Stimulated activated CD8-positive, alpha-beta memory T cell treated with anti-CD3 and anti-CD28 coated beads, Interleukin-4, amount 100 ng/mL, for 1 hour (primary cell): ENCODE measurements around the gene SH3BP4.
"Not testable (repeated sequence)": the region's sequence is repeated elsewhere in the genome, so short reads cannot be mapped to it uniquely, and the experiment has no call there.

Experiments
- DNase-seq, 2 donors: peaks; one replicate each; pipeline ENCODE4 v3.0.0-alpha.2; 2020; ENCODE audit warnings: low read depth in 2 of 2, low spot score in 1 of 2

SH3BP4 gene

DNA sequence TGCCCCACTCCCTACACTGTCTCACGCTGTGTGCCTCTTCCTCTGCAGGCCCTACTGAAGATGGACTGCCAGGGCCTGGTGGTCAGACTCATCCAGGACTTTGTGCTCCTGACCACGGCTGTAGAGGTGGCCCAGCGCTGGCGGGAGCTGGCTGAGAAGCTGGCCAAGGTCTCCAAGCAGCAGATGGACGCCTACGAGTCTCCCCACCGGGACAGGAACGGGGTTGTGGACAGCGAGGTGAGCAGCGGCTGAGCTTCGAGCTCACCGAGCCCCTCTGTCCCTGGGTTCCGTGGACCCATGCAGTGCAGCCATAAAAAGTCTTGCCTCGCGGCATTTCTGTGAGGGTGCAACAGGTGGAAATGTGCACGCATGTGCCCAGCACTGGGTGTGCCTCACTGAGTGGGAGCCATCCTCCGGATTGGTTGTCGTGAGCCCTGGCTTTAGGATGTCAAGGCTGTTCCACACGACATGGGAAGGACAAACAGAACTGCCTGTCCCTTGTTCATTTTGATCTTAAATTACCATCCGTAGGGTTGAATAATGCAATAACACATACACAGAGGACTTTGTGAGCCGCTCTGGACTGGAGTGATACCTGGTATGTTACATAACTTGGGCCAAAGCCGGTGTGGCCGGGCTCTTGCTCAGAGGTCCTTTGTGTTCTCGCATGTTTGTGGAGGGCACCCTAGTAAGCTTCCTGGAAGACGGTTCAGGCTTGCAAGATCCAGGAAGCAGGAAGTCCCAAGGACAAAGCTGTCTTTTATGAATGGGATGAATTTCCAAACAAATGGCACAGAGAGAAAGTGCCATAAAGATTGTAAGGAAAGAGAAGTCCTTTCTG, 100.9 kb downstream of the SH3BP4 start:
- no peak for DNase-seq

DNA sequence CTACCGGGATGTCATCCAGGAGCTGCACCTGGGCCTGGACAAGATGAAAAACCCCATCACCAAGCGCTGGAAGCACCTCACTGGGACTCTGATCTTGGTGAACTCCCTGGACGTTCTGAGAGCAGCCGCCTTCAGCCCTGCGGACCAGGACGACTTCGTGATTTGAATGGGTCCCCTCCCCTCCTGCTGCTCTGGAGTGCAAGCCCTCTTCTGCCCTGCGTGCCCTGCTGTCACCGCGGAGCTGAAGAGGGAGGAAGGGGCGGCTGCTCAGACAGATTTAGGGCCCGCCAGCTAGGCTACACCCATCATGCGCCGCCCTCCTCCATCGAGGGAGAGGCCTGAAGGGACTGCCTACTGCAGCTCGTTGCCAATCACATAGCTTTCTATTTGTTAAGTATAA, 101.8 kb downstream of the SH3BP4 start:
- no peak for DNase-seq

DNA sequence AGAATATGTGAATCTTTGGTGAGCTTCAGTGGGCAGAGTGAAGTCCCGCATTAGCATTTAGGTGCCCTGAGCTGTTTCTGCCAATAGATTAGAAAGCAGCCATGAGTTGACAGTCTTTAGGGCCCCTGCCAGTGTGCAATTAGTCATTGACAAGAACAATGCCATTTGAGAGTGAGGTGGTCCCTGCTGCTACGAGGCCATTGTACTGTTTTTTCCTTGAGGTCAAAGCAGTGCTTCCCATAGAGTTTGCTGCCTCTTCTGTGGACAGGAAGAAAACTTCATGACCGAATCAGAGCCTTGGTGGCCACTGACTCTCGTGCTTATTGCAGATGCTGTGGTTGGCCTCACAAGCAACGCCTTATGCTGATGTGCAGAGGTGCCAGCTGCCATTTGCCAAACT, 102.7 kb downstream of the SH3BP4 start:
- DNase-seq, result no peak

DNA sequence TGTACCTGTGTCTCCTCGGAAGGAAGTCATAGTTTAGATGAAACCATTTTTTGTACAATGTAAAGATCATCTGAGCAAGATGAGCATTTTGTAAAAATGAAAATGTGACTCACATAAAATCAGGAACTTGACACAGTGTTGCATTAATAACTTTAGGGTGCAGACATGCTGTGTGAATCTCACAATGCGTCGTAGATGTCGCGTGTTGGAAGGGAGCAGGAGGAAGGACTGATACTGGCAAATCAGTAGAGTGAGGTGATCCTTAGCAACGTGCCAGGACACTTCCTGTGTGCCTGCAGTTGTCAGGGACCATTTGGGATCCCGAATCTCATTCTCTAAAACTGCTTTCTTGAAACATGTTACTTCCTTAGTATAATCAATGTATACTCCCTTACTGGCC, 103.1 kb downstream of the SH3BP4 start:
- DNase-seq, result no peak

DNA sequence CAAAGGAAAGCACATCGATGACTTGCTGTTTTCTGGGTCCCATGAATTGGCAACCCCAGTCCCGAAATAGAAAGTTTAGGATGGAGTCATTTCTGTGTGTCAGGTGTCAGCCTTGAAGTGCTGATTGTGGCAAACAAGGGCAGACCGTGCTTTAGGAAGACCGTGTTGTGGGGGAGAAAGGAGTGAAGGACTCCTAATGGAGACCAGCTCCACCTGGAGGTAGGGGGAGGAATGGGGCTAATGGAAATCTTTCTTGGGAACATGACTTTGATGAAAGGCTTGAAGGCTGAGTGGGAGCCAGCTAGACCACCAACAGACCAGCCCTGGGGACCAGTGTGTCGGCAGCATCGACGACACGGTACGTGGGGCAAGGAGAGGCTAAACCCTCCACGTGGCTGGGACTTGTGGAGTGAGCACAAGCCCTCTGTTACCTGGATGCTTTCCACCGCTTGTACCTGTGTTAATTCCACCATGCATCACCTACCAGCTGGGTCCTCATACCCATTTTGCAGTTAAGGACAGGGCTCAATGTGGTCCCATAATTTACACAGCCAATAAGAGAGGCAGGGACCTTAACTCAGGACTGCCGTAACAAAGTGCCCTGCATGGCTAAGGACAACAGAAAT, 104.2 kb downstream of the SH3BP4 start:
- DNase-seq, result no peak

DNA sequence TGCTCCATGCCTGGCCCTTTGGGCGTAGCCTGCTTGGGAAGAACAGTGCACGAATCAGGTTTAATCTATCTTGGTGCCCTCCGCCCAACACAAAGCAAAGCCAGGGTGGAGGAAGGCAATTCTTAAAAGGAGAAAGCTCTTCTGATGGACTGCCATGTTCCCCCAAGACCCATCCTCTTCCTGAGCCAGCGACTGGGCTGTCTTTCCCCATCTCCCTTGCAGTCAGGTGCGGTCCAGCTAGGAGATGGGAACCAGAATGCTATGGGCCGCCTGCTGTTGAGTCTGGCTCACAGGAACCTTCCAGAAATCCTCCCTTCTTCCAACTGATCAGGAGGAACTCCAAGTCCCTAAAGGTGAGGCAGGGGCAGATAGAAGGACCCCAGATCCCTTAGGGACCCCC, 105.0 kb downstream of the SH3BP4 start:
- no peak for DNase-seq

DNA sequence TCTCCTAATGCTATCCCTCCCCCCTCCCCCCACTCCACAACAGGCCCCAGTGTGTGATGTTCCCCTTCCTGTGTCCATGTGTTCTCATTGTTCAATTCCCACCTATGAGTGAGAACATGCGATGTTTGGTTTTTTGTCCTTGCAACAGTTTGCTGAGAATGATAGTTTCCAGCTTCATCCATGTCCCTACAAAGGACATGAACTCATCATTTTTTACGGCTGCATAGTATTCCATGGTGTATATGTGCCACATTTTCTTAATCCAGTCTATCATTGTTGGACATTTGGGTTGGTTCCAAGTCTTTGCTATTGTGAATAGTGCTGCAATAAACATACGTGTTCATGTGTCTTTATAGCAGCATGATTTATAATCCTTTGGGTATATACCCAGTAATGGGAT, 105.8 kb downstream of the SH3BP4 start:
- DNase-seq, result not testable (repeated sequence)

DNA sequence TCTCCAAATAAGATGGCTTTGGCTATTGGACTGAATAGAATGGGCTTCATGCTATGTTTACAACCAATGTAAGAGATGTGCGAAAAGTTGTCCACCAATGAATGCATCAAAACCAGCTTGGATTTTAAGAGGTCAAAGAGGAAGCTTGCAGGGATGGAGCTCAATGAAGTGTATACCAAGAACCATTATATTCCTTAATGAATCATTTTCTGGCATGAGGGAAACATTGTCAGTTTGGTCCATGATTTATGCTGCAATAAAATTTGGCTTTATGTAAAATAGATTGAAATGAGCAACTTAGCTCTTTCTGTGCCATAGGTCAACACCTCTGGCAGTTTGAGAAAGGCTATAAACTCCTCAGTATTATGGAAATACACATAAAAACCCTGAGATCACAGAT, 107.3 kb downstream of the SH3BP4 start:
- DNase-seq, result no peak

DNA sequence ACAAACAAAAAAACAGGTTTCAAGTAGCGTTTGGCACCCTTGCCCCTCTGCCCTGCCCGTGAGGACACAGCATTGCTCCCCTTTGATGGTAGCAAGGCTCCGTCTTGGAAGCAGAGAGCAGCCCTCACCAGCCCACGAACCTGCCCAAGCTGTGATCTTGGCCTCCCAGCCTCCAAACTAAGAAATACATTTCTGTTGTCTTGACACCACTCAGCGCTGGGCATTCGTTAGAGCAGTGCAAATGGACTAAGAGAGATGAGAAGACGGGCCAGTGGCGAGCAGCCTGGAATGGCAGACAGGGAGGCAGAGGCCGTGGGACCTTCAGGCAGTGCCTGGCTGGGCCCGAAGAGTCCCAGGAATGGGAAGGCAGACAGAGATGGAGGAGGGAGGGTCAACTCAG, 109.8 kb downstream of the SH3BP4 start:
- no peak for DNase-seq

DNA sequence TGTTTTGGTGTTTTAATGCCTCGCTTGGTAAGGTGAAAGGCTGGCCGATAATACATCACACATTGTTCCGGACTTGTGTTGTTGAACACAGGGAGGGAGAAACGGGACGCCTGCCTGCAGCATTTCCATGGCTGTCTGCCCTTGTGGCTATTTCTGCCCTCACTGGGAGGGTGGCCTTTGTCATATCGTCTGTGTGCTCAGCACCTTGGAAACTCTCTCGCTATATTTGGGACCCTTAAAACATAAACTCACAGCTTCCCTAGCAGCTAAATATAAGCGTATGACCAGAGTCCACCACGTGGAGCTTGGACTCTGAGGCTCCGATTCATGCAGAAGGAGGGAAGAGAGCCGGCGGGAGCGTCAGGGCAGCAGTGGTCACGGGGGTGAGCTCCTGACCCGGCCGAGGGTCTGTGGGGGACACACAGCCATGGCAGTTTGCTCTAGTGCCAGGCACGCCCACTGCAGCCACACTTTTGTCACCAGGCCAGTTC, 111.7 kb downstream of the SH3BP4 start:
- no peak for DNase-seq

DNA sequence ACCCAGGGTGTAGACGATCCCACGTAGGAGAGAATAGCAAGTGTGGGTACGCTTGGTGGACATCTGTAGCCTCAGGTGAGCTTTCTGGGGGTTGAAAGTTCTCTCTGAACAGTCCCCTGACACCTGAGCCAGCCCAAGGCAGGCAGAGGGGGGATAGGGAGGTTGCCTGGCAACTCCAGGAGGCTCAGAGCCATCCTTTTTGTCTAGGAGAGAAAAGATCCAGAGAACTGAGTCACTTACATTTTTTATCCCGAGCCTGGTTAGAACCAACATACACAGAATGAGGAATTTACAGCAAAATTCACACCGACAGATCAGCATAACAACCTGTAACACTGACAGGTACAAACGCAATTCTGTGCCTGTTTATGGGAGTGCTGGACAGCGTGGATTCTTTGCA, 113.2 kb downstream of the SH3BP4 start:
- DNase-seq, result no peak

DNA sequence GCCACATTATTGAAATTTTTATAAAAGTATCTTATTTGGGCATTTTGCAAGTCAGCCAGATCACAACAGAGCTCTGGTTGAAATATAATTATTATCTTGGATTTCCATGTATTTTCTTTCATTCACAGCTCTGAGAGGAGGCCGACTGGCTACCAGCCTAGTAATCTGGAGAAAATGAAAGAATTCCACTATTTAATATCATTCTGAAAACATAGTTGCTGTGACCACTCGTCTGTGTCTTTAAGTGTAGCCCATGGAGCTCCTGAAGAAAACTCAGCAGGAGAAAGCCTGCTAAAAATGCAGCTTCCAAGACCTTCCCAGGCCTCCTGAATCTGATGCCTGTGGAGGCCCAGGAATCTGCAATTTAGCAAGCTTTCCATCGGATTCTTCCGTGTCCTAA, 114.7 kb downstream of the SH3BP4 start:
- no peak for DNase-seq

DNA sequence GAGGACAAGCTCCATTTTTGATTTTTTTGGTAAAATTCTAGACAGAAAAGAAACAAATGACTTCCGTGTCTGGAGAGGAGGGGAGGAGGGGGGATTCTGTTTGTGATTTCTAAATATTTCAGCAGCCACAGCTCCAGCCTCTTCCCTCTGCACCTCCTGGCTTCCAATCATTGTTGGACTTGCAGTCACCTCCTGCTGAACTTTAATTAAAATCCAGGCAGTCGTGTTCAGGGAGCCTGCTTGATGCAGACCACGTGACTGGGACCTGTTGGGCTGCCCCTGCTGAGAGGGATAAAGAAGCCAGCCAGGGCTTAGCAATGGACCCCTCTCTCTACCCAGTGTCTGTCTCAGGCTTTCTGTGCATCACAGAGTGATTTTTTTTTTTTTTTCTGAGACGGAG, 115.1 kb downstream of the SH3BP4 start:
- no peak for DNase-seq

DNA sequence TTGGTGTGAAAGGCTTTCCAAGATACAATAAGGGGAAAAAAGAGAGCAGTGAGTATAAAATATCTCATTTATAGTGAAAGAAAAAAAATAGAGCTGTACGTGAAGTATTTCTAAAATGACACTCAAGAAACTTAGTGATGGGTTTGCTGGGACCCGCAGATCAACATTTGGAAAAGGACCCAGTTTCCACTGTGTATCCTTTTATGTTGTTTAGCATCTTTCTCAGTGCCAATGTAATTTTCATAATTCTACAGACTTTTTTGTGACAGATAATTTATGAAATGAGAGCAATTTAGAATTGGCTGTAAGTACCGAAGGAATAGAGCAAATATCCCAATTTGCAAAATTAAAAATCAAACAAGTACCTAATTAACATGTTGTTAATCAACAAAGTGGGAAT, 116.9 kb downstream of the SH3BP4 start:
- no peak for DNase-seq

DNA sequence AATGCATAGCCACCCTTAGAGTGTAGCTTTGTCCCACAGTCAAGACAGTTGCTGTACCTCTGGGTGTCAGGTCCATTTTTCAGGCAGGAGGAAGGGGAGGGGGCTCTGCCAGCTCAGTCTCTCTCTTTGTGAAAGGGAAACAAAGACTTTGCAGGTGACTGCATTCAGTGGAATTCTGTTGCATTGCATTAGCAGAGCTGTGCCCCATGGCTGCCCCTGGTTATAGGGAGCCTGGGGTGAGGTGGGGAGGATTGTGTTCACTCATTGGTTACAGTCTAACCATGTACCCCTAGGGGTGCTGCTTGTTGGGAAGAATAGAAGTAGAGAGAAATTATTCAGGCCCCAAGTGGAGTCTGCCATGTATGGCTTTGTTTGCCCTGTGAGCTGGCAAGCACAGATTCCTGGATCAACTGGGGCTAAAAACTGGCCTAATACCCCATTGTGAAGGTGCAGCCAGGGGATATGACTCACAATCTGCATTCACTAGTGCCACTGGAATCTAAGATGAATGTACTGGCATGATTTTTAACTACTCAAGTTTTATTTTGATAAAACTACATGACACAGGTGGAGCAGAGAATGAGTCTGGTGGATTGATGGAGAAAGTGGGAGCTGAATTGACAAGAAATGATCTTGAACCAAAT, 118.4 kb downstream of the SH3BP4 start:
- no peak for DNase-seq

DNA sequence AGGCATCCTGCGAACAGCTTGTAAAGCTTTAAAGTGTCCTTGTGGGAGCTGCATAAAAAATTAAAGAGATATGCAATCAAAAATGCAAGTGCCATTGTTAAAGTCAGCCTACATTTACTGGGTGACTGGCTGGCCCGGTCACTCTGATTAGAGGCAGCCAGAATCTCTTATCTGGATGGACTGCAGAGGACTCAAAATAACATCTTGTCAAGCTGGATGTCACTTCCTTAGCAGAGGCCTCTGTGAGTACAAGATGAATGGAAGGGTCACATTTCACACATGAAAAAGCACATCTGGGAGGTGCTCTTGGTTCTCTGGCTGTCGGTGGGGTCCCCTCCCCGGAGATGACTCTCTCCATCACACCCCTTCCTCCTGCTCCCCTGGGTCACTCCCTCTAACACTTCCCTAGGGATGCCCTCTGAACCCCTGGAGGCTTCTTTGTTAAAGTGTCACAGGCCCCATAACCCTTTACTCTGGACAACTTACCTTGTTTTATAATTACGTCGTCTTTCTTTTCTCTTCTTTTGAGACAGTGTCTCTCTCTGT, 122.1 kb downstream of the SH3BP4 start:
- DNase-seq, result no peak

DNA sequence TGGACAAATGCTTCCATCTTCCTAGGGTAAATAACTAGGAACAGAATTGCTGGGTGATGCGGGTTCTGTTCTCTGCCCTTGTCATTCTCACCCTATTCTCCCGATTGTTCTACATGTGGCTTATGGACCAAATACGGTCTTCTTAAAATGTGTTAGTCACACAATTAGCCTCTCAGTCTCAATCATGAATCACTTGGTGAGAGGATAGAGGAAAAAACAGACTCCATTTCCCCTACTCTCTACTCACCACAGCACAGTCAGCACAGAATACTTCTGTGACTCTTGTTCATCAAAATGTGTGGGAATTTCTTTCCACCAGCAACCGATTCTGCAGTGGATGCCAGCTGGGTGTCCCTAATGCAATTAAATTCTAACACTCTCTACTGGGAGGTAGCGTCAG, 125.2 kb downstream of the SH3BP4 start:
- no peak for DNase-seq

DNA sequence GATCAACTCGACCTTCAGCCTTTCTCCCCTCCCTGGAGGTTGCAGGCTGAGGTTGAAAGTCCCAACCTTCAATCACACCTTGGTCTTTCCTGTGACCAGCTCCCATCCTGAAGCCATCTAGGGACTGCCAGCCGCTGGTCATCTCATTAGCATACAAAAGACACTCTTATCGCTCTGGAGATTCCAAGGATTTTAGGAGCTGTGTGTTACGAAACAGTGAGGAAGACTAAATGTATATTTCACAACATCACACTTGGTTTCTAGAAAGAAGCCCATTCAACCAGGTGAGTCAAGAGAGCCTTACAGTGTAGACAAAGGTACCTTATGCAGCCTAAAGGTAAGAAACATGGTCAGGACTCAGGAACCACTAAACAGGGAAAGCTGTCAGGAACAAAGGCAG, 126.4 kb downstream of the SH3BP4 start:
- no peak for DNase-seq

DNA sequence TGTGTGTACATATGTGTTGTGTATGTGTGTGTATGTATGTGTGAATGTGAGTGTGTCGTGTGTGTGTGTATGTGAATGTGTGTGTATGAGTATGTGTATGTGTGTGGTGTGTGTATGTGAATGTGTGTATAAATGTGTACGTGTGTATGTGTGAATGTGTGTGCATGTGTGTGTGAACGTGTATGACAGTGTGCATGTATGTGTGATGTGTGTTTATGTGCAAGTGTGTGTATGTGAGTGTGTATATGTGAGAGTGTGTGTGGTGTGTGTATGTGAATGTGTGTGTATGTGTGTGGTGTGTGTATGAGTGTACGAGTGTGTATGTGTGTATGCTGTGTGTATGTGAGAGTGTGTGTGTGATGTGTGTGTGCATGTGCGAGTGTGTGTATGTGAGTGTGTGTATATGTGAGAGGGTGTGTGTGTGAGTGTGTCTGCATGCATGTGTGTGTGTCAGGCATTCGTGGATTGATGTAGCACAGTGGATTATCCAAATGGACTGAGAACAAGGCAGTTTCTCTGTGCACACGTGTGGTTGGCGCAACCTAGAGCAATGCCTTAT, 127.2 kb downstream of the SH3BP4 start:
- DNase-seq, result no peak

DNA sequence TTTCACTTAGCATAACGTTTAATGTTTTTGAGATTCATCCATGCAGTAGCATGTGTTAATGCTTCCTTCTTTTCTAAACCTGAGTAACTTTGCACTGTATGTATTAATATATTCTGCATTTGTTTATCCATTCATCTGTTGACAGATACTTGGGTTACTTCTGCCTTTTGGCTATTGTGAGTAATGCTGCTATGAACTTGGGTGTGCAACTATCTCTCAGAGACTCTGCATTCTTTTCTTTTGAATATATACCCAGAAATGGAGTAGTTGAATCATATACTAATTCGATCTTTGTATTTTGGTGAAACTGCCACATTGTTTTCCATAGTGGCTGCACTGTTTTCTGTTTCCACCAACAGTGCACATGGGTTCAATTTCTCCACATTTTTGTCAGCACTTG, 128.3 kb downstream of the SH3BP4 start:
- DNase-seq, result no peak

DNA sequence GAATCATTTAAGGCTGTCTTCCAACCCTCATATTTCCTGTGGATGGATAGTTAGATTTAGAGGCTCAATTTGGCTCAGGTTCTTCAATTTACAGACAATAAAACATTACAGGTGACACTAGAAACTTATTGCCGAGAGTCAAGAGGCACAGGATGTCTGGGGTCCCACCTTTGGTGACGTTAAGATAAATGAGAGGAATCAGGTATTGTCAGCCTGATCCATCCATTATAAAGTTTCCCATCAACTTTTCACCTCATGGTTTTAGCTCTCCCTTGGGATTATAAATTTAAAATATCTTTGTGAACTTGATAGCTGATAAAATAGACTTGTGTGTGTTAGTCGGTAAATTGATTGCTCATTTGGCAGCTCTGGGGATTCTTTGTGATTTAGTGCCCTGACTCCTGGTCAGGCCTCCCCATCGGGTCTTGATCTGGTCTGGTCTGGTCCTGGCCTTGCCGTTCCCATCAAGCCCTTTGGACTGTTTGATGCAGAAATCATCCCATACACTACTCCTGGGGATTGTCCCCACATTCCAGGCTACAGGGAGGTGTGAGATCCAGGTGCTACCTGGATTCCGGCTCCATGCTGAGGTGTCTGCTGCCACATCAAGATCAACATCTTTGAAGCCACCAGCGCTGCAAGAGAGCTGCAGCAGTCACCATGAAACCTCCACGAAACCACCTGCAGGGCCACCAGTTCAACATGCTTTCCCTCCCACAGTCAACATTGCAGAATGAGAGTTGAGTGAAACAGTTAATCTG, 130.9 kb downstream of the SH3BP4 start:
- DNase-seq, result no peak
